ENCODE data around the gene AS3MT. TPM values are rescaled to one million over a fixed set of nuclear protein-coding genes. Genes with fewer than 3 reads are reported as not detected.
A peak's percentile ranks its signal among the peaks of the same experiment; 100 is the strongest.
"Not testable (repeated sequence)": the region's sequence is repeated elsewhere in the genome, so short reads cannot be mapped to it uniquely, and the experiment has no call there.

Gene AS3MT
- polyA plus RNA-seq, 1 donor (not counting 4 experiments of a cell fraction or from before 2014, with no cell fraction given) = 2.0 TPM

GRCh38 chr10:102835007-102835482 lies 34.2 kb upstream of the AS3MT start:
- dilution Hi-C loops (cut with MboI; ENCODE audit: extremely low pct_ligation_motif_present, low sequenced_read_pairs) = loop anchor here (25.0 kb wide), 1 partner anchor 252 kb away; no protein-coding TSS in a partner anchor
- no peak overlapping the region for H2AFZ ChIP-seq (ENCODE audit: control insufficient read depth, low read length)
- no peak overlapping the region for H3K4me2 ChIP-seq (ENCODE audit: control insufficient read depth, extremely low read depth, insufficient read depth, low read depth, low read length)

GRCh38 chr10:102837230-102837721 lies 32.0 kb upstream of the AS3MT start, which contains the start of gene CYP17A1:
CYP17A1 (minus strand) TSS chr10:102837413; CDS start chr10:102837361, 52 bp downstream.
- dilution Hi-C loops (cut with MboI; ENCODE audit: extremely low pct_ligation_motif_present, low sequenced_read_pairs) = loop anchor here (25.0 kb wide), 1 partner anchor 250 kb away; no protein-coding TSS in a partner anchor

More at GRCh38 chr10:102835007-102835482, 34.2 kb upstream of the AS3MT start:
- Histone ChIP-seq H3K36me3 (ENCODE audit: control insufficient read depth in 2 of 2, extremely low read depth in 1 of 2, insufficient read depth in 2 of 2, low read length in 2 of 2) (no peaks in the 10 kb centered on the region), H3K27ac (ENCODE audit: control insufficient read depth, insufficient read depth, low read length) (no peak overlapping the region), H4K20me1 (ENCODE audit: control insufficient read depth, extremely low read depth, insufficient read depth, low read length) (no peaks in the 10 kb centered on the region), H3K4me3 (ENCODE audit: control insufficient read depth in 2 of 3, extremely low read depth in 1 of 3, insufficient read depth in 2 of 3, low read depth in 1 of 3, low read length in 3 of 3) (no peak overlapping the region), H3K27me3 (ENCODE audit: control insufficient read depth, extremely low read depth, insufficient read depth, low read length) (no peaks in the 10 kb centered on the region), H3K4me1 (ENCODE audit: control insufficient read depth, extremely low read depth, insufficient read depth, low read length) (peaks cover 2% of the 10 kb centered on the region), H3K79me2 (ENCODE audit: control insufficient read depth, insufficient read depth, low read length) (no peaks in the 10 kb centered on the region), H3K9ac (ENCODE audit: control insufficient read depth, extremely low read depth, insufficient read depth, low read length) (no peak overlapping the region), H3K9me1 (ENCODE audit: control insufficient read depth, extremely low read depth, insufficient read depth, low read length) (no peaks in the 10 kb centered on the region), H3K9me3 (ENCODE audit: control insufficient read depth, low read depth, low read length) (no peaks in the 10 kb centered on the region)
- peak; percentile 84 to 98 (median 92) for TF ChIP-seq CTCF (optimal IDR thresholded peaks at IDR 0.05 in 1 of 3, IDR thresholded peaks at IDR 0.05 in 1 of 3, conservative IDR thresholded peaks at IDR 0.05 in 1 of 3; ENCODE audit: extremely low read depth in 1 of 3, insufficient read depth in 2 of 3, low read length in 3 of 3)
- no peak for TF ChIP-seq EZH2 (IDR thresholded peaks at IDR 0.05; ENCODE audit: low read length)
- DNase-seq (ENCODE audit: low read depth, low spot score) (peak; percentile 36), FAIRE-seq (peak; percentile 81)

GRCh38 chr10:102838276-102838927 lies 30.9 kb upstream of the AS3MT start:
- H3K27ac ChIP-seq (ENCODE audit: control insufficient read depth, insufficient read depth, low read length); H3K9me1 ChIP-seq (ENCODE audit: control insufficient read depth, extremely low read depth, insufficient read depth, low read length); H2AFZ ChIP-seq (ENCODE audit: control insufficient read depth, low read length); H3K9ac ChIP-seq (ENCODE audit: control insufficient read depth, extremely low read depth, insufficient read depth, low read length); FAIRE-seq; DNase-seq (ENCODE audit: low read depth, low spot score); H3K79me2 ChIP-seq (ENCODE audit: control insufficient read depth, insufficient read depth, low read length); H3K9me3 ChIP-seq (ENCODE audit: control insufficient read depth, low read depth, low read length); H3K4me2 ChIP-seq (ENCODE audit: control insufficient read depth, extremely low read depth, insufficient read depth, low read depth, low read length); H3K27me3 ChIP-seq (ENCODE audit: control insufficient read depth, extremely low read depth, insufficient read depth, low read length); H3K36me3 ChIP-seq (ENCODE audit: control insufficient read depth in 2 of 2, extremely low read depth in 1 of 2, insufficient read depth in 2 of 2, low read length in 2 of 2); H3K4me3 ChIP-seq (ENCODE audit: control insufficient read depth in 2 of 3, extremely low read depth in 1 of 3, insufficient read depth in 2 of 3, low read depth in 1 of 3, low read length in 3 of 3); H4K20me1 ChIP-seq (ENCODE audit: control insufficient read depth, extremely low read depth, insufficient read depth, low read length); H3K4me1 ChIP-seq (ENCODE audit: control insufficient read depth, extremely low read depth, insufficient read depth, low read length): not testable (repeated sequence)
- dilution Hi-C loops (cut with MboI; ENCODE audit: extremely low pct_ligation_motif_present, low sequenced_read_pairs) = loop anchor here (25.0 kb wide), 1 partner anchor 249 kb away; no protein-coding TSS in a partner anchor

More at GRCh38 chr10:102837230-102837721, 32.0 kb upstream of the AS3MT start, which contains the start of gene CYP17A1:
- no peak within 1 kb of the TSS for H3K27ac ChIP-seq (ENCODE audit: control insufficient read depth, insufficient read depth, low read length)
- no peak within 1 kb of the TSS for H2AFZ ChIP-seq (ENCODE audit: control insufficient read depth, low read length)
- H3K9me1 ChIP-seq (ENCODE audit: control insufficient read depth, extremely low read depth, insufficient read depth, low read length) = no peaks in the 10 kb centered on the region
- H3K4me3 ChIP-seq (ENCODE audit: control insufficient read depth in 2 of 3, extremely low read depth in 1 of 3, insufficient read depth in 2 of 3, low read depth in 1 of 3, low read length in 3 of 3) = no peak within 1 kb of the TSS
- H3K27me3 ChIP-seq (ENCODE audit: control insufficient read depth, extremely low read depth, insufficient read depth, low read length) = no peaks in the 10 kb centered on the region
- H3K9me3 ChIP-seq (ENCODE audit: control insufficient read depth, low read depth, low read length) = no peaks in the 10 kb centered on the region
- TF ChIP-seq EZH2 (IDR thresholded peaks at IDR 0.05; ENCODE audit: low read length) (no peak), CTCF (optimal IDR thresholded peaks at IDR 0.05 in 1 of 3, IDR thresholded peaks at IDR 0.05 in 1 of 3, conservative IDR thresholded peaks at IDR 0.05 in 1 of 3; ENCODE audit: extremely low read depth in 1 of 3, insufficient read depth in 2 of 3, low read length in 3 of 3) (no peak)
- FAIRE-seq (no peak), DNase-seq (ENCODE audit: low read depth, low spot score) (no peak)
- H3K4me1 ChIP-seq (ENCODE audit: control insufficient read depth, extremely low read depth, insufficient read depth, low read length) = peaks cover 2% of the 10 kb centered on the region
- H3K9ac ChIP-seq (ENCODE audit: control insufficient read depth, extremely low read depth, insufficient read depth, low read length) = no peak within 1 kb of the TSS
- H3K79me2 ChIP-seq (ENCODE audit: control insufficient read depth, insufficient read depth, low read length) = no peaks in the 10 kb centered on the region
- no peaks in the 10 kb centered on the region for H3K36me3 ChIP-seq (ENCODE audit: control insufficient read depth in 2 of 2, extremely low read depth in 1 of 2, insufficient read depth in 2 of 2, low read length in 2 of 2)
- H3K4me2 ChIP-seq (ENCODE audit: control insufficient read depth, extremely low read depth, insufficient read depth, low read depth, low read length) = no peak within 1 kb of the TSS
- no peaks in the 10 kb centered on the region for H4K20me1 ChIP-seq (ENCODE audit: control insufficient read depth, extremely low read depth, insufficient read depth, low read length)

All from keratinocyte (primary cell).